ENCODE results near the gene CUL5. TPM values are rescaled to one million over a fixed set of nuclear protein-coding genes. Genes with fewer than 3 reads are reported as not detected.

Gene CUL5
- total RNA-seq, 6 donors from 2014 or later = 12.5 to 35.5 (median 24.1) TPM

- Histone ChIP-seq H3K36me3 (peaks cover 9 to 79% (median 21%) of the 10 kb centered on the region in 4 donors), H3K27me3 (no peaks in the 10 kb centered on the region), H3K27ac (no peak overlapping the region), H3K4me1 (peaks cover 0 to 7% (median 5%) of the 10 kb centered on the region in 4 donors), H3K9me3 (no peaks in the 10 kb centered on the region), H3K4me3 (no peak overlapping the region)
- 93 to 100% methylated on average over 3 of the region's 3 CpGs for WGBS, 2 donors
- DNase-seq (no peak), ATAC-seq (ENCODE audit: low FRiP score in 2 of 2) (no peak)
- TF ChIP-seq CTCF (IDR thresholded peaks at IDR 0.05) (no peak), EP300 (IDR thresholded peaks at IDR 0.05) (no peak), POLR2AphosphoS5 (IDR thresholded peaks at IDR 0.05) (no peak), POLR2A (IDR thresholded peaks at IDR 0.05) (no peak)
Observed at GRCh38 chr11:108097179-108097578, 88.5 kb downstream of the CUL5 start.

- Histone ChIP-seq H3K36me3 (peaks cover 6 to 94% (median 18%) of the 10 kb centered on the region in 4 donors), H3K9me3 (no peaks in the 10 kb centered on the region), H3K27me3 (no peaks in the 10 kb centered on the region), H3K4me3 (no peak overlapping the region), H3K4me1 (no peaks in the 10 kb centered on the region), H3K27ac (no peak overlapping the region)
- no peak for DNase-seq
- 95 to 100% methylated on average over 1 of the region's 1 CpG for WGBS, 2 donors
- TF ChIP-seq POLR2AphosphoS5 (IDR thresholded peaks at IDR 0.05) = no peak
- no peak for TF ChIP-seq CTCF (IDR thresholded peaks at IDR 0.05)
- no peak for TF ChIP-seq POLR2A (IDR thresholded peaks at IDR 0.05)
- TF ChIP-seq EP300 (IDR thresholded peaks at IDR 0.05) = no peak
- ATAC-seq (ENCODE audit: low FRiP score in 2 of 2) = no peak
Observed at GRCh38 chr11:108101090-108101775, 92.5 kb downstream of the CUL5 start.

DNA sequence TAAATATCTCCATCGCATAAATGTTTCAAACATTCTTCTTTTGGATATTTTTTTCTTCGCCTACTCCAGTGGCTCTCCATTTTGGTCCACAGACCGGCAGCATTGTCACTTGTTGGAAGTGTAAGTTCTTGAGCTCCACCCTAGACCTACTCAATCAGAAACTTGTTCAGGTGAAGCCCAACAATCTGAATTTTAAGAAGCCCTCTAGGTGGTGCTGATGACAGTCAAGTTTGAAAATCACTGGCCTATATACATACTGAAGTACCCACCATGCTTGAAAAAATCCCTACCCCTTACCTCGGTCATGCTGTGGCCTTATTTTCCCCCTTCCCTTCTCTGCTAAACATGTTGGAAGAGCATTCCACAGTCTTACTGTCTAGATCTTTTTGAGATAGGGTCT lies 102.4 kb downstream of the CUL5 start:
- TF ChIP-seq POLR2AphosphoS5 (IDR thresholded peaks at IDR 0.05) = no peak
- no peak for TF ChIP-seq POLR2A (IDR thresholded peaks at IDR 0.05)
- TF ChIP-seq EP300 (IDR thresholded peaks at IDR 0.05) = no peak
- no peak for TF ChIP-seq CTCF (IDR thresholded peaks at IDR 0.05)

GRCh38 chr11:108112057-108112456 lies 103.4 kb downstream of the CUL5 start:
- ATAC-seq (ENCODE audit: low FRiP score in 2 of 2) = no peak
- H3K4me3 ChIP-seq = no peak overlapping the region
- H3K27ac ChIP-seq = no peak overlapping the region
- peaks cover 3 to 16% (median 5%) of the 10 kb centered on the region in 4 donors for H3K4me1 ChIP-seq
- TF ChIP-seq POLR2AphosphoS5 (IDR thresholded peaks at IDR 0.05) (no peak), CTCF (IDR thresholded peaks at IDR 0.05) (no peak), POLR2A (IDR thresholded peaks at IDR 0.05) (no peak), EP300 (IDR thresholded peaks at IDR 0.05) (no peak)
- no peak for DNase-seq
- 87 to 89% methylated on average over 2 of the region's 2 CpGs for WGBS, 2 donors
- no peaks in the 10 kb centered on the region for H3K9me3 ChIP-seq
- peaks cover 0 to 5% (median 0%) of the 10 kb centered on the region in 4 donors for H3K36me3 ChIP-seq
- no peaks in the 10 kb centered on the region for H3K27me3 ChIP-seq

More for the DNA sequence above, 102.4 kb downstream of the CUL5 start:
- Histone ChIP-seq H3K36me3 (peaks cover 0 to 5% (median 0%) of the 10 kb centered on the region in 4 donors), H3K9me3 (no peaks in the 10 kb centered on the region), H3K4me1 (peaks cover 2 to 11% (median 4%) of the 10 kb centered on the region in 4 donors), H3K4me3 (no peak overlapping the region), H3K27me3 (no peaks in the 10 kb centered on the region), H3K27ac (no peak overlapping the region)
- WGBS, 2 donors = 84 to 95% methylated on average over 4 of the region's 4 CpGs
- ATAC-seq (ENCODE audit: low FRiP score in 2 of 2) (no peak), DNase-seq (no peak)
